RWPE1 (cell line): ENCODE data around the gene CLDN6.

ENCODE experiments used
- CTCF ChIA-PET: fragments of 350-600 bp; sonication (Branson Sonifier 250); formaldehyde crosslinking; extraction: SDS; loops from one replicate; lab custom pipeline; 2021; lab: Yijun Ruan, JAX
- POLR2A ChIA-PET: fragments of 400-600 bp; formaldehyde crosslinking; extraction: SDS; loops from one replicate; lab custom pipeline; 2020; ENCODE audit warnings: antibody characterized with exemption; ENCODE audit not compliant: low non-redundant PET; lab: Yijun Ruan, JAX
- DNase-seq: peaks from one replicate; pipeline ENCODE4 v3.0.0; 2012; ENCODE audit warnings: low spot score
- H3K27ac ChIP-seq: fragments of 450-650 bp; 2 replicates; pipeline ENCODE4 v1.5.1; 2017
- CTCF ChIP-seq: fragments of 450-650 bp; conservative IDR thresholded peaks from 2 replicates; pipeline ENCODE4 v1.5.1; 2017; ENCODE audit warnings: low read depth, mild to moderate bottlenecking

The CLDN6 gene

GRCh38 chr16:3035972-3036725 is 18.2 kb upstream of the CLDN6 start:
- CTCF ChIA-PET, result interaction anchor here (2.2 kb wide), 1 partner anchor 24 kb away, joined by 5 read pairs; no protein-coding TSS in a partner anchor
- H3K27ac ChIP-seq, result no peak overlapping the region
- no peak for TF ChIP-seq CTCF
- DNase-seq, result no peak
- POLR2A ChIA-PET, result no interaction called here

DNA sequence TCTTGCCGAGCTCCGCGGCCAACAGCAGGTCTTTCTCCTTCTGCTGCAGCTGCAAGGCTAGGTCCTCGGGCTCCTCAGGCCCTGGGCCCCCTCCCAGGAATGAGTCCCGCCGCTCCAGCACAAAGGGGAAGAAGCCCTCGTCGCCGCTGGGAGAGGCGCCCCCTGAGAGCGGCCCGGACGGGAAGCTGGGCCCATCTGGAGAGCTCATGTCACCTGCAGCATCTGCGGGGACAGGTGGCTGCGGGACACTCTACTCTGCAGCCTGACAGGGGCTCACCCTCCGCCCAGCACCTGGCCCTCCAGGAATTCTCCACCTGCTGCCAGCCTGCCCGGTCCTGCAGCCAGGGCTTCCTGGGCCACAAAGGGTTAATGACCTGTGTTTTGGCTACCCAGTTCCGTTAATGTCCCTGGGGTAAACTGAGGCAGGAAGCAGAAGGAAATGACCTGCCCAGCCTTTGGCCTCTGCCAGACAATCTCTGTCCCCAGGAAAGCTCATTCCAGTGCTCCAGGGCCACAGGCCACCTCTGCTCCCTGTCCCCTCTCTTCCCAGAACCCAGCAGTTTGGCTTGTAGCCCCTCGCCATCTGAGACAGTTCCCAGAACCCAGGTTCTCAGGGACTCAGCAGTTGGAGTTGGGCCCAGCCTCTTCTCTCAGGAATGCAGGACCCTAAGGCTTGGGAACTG is 17.4 kb upstream of the CLDN6 start:
- CTCF ChIA-PET, result interaction anchor here (1.2 to 2.2 kb wide), 2 partner anchors 25 to 33 kb away, joined by 3 to 5 read pairs; no protein-coding TSS in a partner anchor
- POLR2A ChIA-PET, result no interaction called here
- no peak for DNase-seq
- no peak overlapping the region for H3K27ac ChIP-seq
- TF ChIP-seq CTCF, result no peak

DNA sequence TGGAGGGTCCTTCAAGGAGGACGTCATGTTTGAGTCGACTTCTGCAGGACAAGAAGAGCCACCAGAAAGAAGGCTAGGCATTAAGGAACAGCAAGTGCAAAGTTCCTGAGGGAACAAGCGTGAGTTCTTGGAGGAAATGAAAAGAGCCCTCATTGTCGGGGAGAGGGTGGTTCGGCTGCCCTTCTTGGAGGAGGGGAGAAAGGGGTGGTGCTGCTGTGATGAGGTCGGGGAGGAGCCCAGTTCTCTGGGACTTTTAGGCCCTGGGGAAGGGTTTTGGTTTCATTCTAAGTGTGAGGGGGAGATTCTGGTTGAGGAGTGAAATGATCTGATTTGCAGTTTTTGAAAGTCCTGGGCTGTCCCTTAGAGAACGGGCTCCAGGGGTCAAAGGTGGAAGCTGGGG is 14.6 kb upstream of the CLDN6 start:
- CTCF ChIA-PET, result interaction anchor here (1.6 kb wide), 1 partner anchor 13 kb away, joined by 12 read pairs; the partner anchor contains the start of gene MMP25
- no peak for DNase-seq
- H3K27ac ChIP-seq, result no peak overlapping the region
- POLR2A ChIA-PET, result no interaction called here
- TF ChIP-seq CTCF, result no peak

GRCh38 chr16:3030222-3031212 is 12.5 kb upstream of the CLDN6 start:
- TF ChIP-seq CTCF, result no peak

DNA sequence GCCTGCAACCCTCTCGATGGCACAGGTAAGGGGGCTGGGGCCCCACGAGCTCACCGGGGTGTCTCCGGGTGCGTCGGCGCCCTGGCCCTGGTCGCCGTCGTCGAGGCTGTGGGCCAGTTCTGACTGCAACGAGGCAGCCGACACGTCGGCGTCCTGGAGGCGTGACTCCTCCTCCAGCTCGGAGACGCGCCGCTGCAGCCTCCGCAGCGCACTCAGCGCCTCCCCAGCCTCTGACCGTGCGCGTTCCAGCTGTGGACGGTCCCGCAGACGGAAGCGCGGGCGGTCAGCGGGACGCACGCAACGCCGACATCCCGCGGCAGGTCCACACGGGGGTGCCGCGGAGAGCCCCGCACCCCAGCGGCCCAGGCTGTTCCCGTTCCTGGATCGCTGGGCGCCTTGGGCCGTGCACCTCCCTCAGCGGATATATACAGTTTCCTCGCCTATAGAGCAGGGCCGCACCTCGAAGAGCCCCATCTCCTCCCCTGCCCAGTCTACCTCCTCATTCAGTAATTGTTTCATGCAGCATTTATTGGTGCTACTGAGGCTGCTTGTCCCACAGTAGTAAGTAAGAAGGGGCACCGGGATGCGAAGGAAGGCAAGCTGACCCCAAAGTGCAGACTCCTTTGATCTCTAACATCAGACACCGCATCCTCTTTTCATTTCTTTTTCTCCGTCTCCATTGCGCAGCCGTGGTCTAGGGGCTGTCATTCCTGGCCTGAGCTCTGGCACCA is 11.7 kb upstream of the CLDN6 start:
- no peak for TF ChIP-seq CTCF
- ChIA-PET CTCF (interaction anchor here (0.6 to 2.6 kb wide), 4 partner anchors 9 to 28 kb away, joined by 3 to 10 read pairs (median 4); no protein-coding TSS in a partner anchor), POLR2A (no interaction called here)
- DNase-seq, result no peak
- no peak overlapping the region for H3K27ac ChIP-seq

More at GRCh38 chr16:3030222-3031212, 12.5 kb upstream of the CLDN6 start:
- POLR2A ChIA-PET, result interaction anchor here (0.8 kb wide), 1 partner anchor 10 kb away, joined by 4 read pairs; no protein-coding TSS in a partner anchor
- CTCF ChIA-PET, result interaction anchor here (0.7 to 2.6 kb wide), 9 partner anchors 9 to 99 kb away, joined by 3 to 15 read pairs (median 5); partner anchors contain the start of genes TNFRSF12A and ZSCAN10
- H3K27ac ChIP-seq, result no peak overlapping the region
- no peak for DNase-seq
